NCI-H1930 (cell line): ENCODE measurements around the gene PET100.

Experiments
- DNase-seq, 2 experiments: peaks; one replicate each; lab custom pipeline; 2025; lab: John Stamatoyannopoulos, UW

Gene PET100

DNA sequence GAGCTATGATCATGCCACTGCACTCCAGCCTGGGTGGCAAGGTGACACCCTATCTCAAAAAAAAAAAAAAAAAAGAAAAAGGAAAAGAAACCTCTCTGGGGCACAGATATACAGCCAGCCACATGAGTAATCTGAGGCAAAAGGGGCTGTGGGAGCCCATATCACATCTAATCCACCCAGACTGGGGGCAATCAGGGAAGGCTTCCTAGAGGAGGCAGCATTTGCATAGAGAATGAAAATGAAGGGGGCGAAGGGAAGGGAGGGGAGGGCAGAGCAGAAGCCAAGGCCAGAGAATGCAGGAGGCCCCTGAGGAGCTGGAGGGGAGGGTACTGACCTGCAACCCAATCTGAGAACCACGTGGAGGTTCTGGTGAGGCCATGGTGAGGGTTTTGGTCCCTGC lies 20.6 kb downstream of the PET100 start:
- no peak for DNase-seq

DNA sequence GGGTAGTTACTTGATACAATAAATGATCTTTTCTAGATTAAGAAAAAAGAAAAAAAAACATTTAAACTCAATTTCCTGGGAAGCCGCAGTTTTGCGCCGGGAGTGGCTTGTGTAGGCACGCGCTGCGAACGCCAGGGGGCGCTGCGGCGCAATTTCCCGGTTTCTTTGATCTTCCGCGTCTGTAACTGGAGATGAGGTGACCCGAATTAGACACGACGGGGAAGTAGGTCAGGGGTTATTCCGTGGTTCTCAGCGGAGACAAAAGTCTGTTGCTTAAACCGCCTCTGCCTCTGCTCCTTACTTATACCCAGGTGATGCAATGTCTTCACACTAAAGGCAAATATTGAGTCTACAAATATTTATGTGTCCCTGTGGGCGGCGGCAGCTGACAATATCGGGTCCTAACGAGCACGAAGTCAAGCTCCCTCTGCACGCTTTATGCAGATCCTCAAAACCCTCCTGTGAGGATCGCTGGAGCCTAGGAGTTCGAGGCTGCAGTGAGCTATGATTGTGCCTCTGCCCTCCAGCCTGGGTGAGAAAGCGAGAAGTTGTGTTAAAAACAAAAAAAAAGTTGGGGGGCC lies 22.6 kb downstream of the PET100 start:
- peak; percentile 47 to 83 for DNase-seq

DNA sequence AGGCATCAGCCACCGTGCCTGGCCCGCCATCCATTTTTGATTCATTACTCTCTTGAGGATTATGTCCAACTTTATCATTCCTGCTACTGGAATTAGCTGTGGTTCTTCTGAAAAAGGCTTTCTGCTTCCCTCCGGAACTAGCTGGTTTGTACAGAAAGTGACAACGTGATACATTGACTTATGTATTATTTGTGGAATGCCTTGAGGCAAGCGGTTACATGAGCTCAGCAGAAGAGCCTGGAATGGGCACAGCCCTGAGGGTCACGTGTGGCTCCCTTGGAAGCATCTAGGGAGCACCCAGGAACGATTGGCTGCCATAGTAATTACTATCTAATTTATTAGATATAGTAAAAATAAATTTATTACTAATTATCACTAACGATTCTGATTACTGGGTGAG lies 24.8 kb downstream of the PET100 start:
- no peak for DNase-seq

DNA sequence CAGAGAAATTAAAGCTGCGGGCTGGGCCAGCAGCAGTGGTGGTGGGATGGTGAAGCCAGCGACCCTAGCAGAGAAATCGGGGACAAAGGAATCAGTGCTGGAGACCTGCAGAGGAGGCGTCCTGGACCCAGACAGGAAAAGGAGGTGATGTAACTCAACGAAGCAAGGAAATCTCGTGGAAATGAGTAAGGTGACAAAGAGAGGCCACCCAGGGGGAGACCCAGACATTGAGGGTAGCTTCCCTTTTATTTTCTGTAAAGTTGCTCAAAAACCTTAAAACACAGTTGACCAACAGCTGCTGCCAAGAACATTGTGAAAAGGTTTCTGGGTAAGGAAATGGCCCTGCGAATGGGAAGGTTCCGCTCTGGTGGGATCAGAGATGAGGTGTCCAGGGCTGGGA lies 26.0 kb downstream of the PET100 start:
- DNase-seq = no peak

DNA sequence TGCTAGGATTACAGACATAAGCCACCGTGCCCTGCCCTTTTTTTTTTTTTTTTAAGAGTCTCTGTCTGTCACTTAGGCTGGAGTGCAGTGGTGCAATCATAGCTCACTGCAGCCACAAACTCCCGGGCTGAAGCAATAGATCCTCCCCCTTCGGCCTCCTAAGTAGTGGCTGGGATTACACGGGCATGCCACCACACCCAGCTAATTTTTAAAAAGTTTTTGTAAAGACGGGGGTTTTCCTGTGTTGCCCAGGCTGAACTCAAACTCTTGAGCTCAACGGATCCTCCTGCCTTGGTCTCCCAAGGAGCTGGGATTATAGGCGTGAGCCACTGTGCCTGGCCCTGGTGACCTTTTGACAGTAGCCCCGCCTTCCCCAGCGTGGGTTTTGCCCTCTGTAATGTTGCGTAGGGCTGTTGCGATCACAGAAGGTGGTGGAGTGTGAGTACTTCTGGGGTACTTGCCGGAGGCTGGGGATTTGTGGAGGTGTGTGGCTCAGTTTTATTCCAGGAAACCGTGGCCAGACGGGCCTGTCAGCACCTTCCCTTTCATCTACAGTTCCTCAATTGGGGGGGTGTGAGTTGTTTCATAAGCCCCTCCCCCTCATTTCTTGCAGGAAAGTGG lies 27.6 kb downstream of the PET100 start:
- DNase-seq = no peak

DNA sequence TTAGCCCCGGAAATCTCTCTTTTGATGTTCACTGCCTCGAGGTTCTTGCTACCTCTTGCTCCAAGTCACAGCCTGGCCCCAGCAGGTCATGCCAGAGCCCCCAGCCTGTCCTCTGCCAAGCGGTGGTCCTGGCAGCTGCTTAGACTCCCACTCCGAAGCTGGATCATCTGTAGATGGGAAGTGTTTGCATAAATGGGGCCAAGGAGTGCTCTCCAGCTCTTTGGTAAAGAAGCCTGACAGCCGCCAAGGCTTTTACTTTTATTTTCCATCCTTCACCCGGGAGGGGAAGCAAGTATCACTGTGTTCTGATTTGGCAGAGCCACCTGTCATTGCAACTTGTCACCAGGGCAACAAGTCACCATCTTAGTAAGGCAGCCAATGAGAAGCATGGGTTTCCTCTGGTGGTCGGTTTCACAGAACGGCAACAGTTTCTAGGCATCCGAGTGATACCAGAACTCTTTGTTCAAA lies 28.7 kb downstream of the PET100 start:
- no peak for DNase-seq

DNA sequence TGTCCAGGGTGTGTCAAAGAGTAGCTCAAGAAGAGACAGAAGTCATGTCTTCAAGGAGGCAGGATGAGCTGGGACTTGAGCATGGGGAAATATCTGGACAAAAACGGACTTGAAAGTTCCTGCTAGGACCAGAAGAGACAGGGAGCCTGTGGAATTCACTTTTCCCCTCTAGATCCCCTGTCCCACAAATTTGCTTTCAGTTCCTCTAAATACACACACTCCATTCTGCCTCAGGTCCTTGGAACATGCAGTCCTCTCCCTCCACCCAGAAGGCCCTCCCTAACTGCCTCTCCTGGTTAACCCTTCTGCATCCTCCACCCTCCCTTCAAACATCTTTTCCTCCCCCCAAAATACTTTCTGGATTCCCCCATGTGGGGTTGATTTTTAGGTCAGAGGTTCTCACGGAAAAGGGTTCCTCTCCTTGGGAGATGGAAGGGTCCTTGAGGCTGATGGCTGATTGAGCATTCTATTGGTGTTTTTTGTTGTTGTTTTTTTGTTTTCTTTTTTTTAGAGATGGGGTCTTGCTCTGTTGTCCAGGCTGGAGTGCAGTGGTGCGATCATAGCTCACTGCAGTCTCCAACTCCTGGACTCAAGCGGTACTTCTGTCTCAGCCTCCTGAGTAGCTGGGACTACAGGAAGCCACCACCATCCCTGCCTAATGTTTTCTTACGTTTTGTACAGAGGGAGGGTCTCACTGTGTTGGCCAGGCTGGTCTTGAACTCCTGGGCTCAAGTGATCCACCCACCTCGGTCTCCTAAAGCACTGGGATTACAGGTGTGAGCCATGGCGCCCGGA lies 32.3 kb downstream of the PET100 start:
- DNase-seq = no peak

DNA sequence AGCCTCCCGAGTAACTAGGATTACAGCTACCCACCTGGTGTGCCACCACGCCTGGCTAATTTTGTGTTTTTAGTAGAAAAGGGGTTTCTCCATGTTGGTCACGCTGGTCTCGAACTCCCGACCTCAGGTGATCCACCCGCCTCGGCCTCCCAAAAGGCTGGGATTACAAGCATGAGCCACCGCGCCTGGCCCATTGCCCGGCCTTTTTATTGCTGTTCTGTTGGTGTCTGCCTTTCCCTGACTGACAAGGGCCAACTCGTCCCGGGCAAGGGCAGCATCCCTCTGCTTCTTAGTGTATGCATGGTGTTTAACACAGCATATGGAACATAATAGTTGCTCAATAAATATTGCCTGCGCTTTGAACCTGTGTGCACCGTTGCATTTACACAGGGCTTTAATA lies 33.1 kb downstream of the PET100 start:
- no peak for DNase-seq

DNA sequence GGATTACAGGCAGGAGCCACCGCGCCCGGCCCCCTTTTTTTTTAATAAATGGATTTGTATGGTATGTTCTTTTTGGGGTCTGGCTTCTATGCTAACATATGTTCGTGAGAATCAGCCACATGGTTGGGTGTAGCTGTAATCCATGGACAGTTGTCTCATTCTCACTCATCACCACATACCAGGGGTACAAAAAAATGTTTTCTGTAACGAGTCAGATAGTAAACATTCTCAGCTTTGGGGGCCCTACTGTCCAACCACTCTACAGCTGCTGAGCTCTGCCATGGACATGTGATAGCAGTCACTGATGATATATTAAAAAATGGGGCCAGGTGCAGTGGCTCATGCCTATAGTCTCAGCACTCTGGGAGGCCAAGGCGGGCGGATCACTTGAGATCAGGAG lies 34.1 kb downstream of the PET100 start:
- DNase-seq = no peak

DNA sequence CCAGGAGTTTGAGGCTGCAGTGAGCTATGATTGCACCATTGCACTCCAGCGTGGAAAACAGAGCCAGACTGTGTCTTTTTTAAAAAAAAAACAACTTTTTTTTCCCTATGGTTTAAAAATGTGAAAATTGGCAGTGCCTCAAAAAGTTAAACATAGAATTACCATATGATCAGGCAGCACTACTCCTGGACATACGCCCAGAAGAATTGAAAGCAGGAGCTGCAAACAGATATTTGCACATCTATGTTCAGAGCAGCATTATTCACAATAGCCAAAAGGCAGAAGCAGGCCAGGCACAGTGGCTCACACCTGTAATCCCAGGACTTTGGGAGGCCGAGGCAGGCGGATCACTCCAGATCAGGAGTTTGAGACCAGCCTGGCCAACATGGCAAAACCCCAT lies 35.5 kb downstream of the PET100 start:
- no peak for DNase-seq

DNA sequence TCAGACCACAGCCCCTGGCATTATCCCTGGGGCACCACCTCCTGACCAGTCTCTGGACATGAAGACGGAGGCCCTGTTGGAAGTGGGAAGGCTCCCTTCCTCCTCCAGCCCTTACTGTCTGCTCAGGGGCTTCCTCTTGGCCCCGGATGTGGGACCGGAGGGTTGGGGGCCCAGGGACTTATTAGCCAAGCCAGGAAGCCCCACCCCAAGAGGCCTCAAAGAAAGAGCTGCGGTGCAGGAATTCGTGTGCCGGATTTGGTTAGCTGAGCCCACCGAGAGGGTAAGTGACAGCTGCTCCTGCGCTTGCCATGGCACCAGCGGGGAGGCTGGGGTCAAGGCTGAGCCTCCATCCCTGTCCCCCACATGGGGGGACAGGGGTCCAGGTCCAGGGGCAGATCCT lies 39.2 kb downstream of the PET100 start, which contains the start of gene RETN:
TSS of gene RETN (plus strand) at position 208 of the 400 bp plus-strand sequence. CDS start 278 bp downstream, outside the sequence.
- no peak for DNase-seq

DNA sequence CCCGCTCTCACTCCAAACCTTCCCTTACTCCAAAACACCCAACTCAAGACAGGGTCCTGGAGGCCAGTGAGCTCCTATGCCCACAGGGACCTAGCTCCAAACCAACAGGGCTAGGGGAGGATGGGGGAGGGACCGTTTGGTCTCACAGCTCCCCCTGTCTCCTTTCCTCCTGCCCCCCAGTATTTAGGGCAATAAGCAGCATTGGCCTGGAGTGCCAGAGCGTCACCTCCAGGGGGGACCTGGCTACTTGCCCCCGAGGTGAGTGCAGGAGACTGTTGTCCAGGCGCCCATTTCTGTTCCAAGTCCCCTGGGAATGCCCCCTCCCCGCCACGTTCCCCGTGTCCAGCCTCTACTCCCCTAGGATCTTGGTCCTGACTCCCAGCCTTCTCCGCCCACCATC lies 40.0 kb downstream of the PET100 start:
- no peak for DNase-seq

DNA sequence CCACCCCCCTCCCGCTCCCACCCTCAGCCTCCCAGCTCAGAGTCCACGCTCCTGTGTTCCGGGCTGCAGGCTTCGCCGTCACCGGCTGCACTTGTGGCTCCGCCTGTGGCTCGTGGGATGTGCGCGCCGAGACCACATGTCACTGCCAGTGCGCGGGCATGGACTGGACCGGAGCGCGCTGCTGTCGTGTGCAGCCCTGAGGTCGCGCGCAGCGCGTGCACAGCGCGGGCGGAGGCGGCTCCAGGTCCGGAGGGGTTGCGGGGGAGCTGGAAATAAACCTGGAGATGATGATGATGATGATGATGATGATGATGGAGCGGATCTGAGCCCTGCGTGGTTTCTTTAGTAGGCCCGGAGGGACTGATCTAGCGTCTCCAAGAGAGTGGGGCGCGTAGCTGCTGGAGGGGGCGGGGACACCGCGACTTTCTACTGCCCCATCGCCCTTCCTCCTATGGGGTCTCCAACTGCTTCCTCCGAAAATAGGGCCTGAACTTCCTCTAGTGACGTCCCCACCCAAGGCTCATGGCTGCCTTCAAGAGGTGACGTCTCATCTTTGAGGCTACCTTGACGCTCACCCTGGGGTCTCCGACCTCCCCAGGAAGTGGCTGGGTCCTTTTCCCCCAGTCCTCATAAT lies 40.7 kb downstream of the PET100 start:
- DNase-seq = peak in 1 of 2 experiments; percentile 31

DNA sequence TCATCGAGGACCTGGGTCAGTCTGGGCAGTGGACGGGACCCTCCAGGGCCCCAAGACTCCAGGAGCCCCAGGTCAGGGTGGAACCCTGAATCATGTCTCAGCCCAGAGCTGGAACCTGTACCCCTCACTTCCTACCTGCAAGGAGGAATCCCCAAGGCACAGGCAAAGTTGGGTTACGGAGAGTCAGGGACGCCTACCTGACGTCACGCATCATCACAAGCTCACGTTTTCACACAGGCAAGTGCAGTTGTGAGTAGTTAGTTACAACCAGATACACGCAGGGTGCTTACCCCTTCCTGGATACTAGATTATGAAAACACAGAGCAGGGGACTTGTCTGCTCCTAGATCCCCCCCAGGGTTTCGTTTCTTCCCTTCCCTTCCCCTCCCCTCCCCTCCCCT lies 41.2 kb downstream of the PET100 start:
- no peak for DNase-seq

DNA sequence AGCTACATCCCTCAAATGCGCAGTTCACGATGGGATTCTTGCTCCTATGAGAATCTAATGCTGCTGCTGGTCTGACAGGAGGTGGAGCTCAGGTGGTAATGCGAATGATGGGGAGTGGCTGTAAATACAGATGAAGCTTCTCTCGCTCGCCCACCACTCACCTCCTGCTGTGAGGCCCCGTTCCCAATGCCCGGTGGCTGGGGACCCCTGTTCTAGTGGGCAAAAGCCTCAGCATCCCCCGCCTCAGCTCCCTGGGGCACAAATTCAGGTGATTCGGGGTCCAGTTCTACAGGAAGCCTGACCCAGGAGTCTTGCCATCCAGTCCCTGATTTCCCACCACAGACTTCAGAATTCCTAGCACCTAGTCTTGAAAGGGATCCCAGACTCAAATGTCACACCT lies 42.9 kb downstream of the PET100 start:
- DNase-seq = no peak

DNA sequence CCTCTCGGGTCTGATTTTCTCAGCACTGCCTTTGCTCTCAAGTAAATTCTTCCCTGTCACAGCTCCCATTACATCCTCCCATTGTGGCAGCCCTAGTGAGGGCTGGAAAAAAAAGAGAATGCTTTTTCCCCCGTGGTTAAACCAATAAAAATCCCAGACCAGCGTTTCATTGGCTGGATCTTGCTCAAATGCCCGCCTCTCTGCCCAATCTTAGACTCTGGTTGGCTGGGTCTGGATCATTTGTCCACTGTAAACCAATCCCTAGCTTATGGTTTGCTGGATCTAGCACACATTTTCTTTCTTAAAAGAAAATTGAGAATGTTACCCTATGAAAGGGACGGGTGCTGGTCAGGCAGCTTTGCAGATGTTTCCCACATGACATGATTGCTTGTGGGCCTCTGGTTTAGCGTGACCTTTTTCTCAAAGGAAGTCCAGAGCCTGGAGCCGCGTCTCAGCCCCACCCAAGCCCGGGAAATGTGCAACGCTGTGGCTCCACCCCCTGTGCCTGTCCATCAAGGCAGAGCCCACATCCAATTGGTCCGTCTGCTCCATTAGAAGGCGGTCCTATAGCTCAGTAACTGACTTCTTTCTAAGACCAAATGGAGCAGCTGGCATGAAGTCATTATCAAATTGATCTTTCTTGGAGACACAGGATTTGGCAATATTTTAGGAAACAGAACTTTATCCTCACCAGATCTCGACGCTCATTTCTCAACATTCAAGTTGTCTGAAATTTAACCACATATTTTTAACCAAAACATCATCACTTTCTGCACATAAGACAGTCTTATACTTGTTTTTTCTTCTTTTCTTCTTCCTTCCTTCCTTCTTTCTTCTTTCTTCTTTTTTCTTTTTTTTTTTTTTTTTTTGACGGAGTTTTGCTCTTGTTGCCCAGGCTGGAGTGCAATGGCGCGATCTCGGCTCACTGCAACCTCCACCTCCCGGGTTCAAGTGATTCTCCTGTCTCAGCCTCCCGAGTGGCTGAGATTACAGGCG lies 44.7 kb downstream of the PET100 start:
- DNase-seq = no peak

DNA sequence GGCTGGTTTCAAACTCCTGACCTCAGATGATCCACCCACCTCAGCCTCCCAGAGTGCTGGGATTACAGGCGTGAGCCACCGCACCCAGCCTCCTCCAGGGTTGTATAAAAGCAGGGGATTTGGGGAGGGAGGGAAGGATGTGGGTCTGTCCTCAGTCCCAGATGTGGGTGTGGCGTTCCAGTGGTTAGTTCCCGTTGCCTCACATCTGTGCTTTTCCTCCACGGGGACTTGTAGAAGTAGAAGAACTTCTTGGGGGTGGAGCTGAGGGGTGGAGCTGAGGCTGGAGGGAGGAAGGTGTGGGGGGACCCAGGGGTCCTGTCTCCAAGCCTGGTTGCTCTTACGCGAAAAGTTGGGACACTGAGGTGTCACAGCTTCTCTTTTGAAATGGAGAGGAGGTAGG lies 46.8 kb downstream of the PET100 start:
- DNase-seq = no peak

DNA sequence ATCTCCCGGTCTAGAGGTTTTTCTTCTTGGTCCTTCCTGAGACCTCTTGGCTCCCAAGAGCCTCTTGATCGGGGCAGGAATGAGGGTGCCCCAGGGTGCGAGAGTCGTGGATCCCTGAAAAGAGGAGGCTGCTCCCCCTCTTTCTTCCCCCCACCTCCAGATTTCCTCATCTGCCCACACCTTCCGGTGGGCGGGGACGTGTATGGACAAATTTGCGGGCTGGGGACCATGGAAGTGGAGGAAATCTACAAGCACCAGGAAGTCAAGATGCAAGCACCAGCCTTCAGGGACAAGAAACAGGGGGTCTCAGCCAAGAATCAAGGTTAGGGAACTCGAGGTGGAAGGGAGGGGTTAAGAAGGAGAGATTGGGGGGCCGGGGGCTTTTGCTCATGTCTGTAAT lies 47.3 kb downstream of the PET100 start, which contains the start of gene MCEMP1:
TSS of gene MCEMP1 (plus strand) at position 237 of the 400 bp plus-strand sequence. CDS start at position 268, 31 bp downstream.
- DNase-seq = no peak

DNA sequence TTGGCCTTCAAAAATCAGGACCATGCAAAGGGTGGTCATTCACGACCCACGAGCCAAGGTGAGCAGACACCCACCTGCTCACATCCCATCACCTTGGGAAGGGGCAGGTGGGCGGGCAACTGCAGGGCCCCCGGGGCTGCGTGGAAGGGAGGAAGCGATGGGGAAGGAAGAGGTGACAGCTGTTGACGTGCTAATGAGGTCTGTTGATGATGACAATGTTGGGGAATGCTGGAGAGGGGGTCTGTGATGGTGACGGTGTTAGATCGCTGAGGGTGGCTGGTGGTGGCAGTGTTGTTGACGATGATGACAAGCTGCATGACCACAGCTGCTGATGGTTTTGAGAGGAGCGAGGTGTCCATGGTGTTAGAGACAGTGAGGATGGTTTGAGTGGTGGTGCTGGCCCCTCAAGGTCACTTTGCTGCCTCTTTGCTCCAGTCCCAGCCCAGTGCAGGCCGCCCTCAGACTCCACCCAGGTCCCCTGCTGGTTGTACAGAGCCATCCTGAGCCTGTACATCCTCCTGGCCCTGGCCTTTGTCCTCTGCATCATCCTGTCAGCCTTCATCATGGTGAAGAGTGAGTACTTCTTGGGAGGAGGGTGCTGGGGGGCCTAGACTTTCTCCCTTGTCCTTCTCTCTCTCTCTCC lies 48.2 kb downstream of the PET100 start:
- DNase-seq = no peak

DNA sequence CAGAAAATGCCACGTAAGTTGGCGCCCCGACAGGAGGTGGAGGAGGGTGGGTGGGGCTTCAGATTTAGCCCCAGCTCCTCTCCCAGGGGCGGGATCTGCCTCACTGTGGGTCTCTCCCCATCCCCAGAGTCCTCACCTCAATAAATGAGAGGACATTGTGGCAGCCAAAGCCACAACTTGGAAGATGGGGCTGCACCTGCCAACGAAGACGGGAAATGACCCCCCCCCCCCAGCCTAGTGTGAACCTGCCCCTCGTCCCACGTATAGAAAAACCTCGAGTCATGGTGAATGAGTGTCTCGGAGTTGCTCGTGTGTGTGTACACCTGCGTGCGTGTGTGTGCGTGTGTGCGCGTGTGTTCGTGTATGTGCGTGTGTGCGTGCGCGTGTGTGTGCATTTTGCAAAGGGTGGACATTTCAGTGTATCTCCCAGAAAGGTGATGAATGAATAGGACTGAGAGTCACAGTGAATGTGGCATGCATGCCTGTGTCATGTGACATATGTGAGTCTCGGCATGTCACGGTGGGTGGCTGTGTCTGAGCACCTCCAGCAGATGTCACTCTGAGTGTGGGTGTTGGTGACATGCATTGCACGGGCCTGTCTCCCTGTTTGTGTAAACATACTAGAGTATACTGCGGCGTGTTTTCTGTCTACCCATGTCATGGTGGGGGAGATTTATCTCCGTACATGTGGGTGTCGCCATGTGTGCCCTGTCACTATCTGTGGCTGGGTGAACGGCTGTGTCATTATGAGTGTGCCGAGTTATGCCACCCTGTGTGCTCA lies 49.6 kb downstream of the PET100 start:
- DNase-seq = peak in 1 of 2 experiments; percentile 17
